ENCODE measurements around the gene TNS2.
"Not testable (repeated sequence)": the region's sequence is repeated elsewhere in the genome, so short reads cannot be mapped to it uniquely, and the experiment has no call there.

Gene TNS2

DNA sequence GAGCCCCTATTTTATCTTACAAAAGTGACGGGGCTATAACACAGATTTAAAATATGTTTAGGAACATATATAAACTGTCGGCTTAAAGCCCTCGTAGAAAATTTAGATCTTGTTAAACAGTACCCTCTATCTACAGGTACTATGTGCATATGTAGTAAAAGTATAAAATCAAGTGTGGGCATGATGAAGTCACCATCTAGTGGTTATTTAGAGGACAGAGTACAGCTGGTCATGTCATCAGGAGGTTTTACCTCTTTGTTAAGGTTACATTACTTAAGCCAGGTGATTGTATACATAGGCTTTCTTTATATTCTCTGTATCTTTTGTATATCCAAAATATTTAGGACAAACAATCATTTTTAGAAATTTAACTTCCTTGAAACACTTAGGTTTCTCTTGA, 18.2 kb upstream of the TNS2 start:
- TF ChIP-seq, protein P1, sequence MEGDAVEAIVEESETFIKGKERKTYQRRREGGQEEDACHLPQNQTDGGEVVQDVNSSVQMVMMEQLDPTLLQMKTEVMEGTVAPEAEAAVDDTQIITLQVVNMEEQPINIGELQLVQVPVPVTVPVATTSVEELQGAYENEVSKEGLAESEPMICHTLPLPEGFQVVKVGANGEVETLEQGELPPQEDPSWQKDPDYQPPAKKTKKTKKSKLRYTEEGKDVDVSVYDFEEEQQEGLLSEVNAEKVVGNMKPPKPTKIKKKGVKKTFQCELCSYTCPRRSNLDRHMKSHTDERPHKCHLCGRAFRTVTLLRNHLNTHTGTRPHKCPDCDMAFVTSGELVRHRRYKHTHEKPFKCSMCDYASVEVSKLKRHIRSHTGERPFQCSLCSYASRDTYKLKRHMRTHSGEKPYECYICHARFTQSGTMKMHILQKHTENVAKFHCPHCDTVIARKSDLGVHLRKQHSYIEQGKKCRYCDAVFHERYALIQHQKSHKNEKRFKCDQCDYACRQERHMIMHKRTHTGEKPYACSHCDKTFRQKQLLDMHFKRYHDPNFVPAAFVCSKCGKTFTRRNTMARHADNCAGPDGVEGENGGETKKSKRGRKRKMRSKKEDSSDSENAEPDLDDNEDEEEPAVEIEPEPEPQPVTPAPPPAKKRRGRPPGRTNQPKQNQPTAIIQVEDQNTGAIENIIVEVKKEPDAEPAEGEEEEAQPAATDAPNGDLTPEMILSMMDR (IDR thresholded peaks at IDR 0.05; ENCODE audit: extremely low read depth, insufficient read depth, missing control alignments), result no peak
- no peak for DNase-seq (ENCODE audit: low spot score)
- in situ Hi-C loops (cut with MboI; ENCODE audit: low pct_unique_long_range_greater_than_20kb, low sequenced_read_pairs, unreplicated experiment), result no loop called here

DNA sequence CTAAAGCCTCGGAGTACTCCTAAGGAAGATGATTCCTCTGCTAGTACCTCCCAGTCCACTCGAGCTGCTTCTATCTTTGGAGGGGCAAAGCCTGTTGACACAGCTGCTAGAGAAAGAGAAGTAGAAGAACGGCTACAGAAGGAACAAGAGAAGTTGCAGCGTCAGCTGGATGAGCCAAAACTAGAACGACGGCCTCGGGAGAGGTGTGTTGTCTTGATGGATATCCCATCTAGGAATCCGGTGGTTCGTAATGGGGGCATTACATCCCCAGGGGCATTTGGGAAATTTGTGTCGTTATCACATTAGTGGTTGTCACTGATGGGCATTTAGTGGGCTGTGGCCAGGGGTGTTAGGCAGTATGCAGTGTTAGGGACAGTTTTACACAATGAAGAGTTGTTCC, 16.0 kb upstream of the TNS2 start:
- in situ Hi-C loops (cut with MboI; ENCODE audit: low pct_unique_long_range_greater_than_20kb, low sequenced_read_pairs, unreplicated experiment); DNase-seq (ENCODE audit: low spot score): not testable (repeated sequence)

DNA sequence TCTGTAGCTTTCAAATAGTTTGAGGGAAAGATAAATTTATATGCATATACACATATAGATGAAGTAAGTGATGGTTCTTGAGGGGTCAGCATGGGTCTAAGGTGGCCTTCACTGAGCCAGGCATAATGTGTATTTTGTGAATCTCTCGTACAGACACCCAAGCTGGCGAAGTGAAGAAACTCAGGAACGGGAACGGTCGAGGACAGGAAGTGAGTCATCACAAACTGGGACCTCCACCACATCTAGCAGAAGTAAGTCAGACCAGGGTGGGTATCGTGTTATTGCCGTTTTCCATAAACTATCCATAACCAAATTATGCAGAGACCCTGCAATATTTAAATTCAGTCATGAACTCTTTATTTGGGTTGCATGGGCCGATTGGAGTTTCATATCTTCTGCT, 15.4 kb upstream of the TNS2 start:
- in situ Hi-C loops (cut with MboI; ENCODE audit: low pct_unique_long_range_greater_than_20kb, low sequenced_read_pairs, unreplicated experiment), result no loop called here
- TF ChIP-seq, protein P1 (IDR thresholded peaks at IDR 0.05; ENCODE audit: extremely low read depth, insufficient read depth, missing control alignments), result no peak
- DNase-seq (ENCODE audit: low spot score), result no peak

DNA sequence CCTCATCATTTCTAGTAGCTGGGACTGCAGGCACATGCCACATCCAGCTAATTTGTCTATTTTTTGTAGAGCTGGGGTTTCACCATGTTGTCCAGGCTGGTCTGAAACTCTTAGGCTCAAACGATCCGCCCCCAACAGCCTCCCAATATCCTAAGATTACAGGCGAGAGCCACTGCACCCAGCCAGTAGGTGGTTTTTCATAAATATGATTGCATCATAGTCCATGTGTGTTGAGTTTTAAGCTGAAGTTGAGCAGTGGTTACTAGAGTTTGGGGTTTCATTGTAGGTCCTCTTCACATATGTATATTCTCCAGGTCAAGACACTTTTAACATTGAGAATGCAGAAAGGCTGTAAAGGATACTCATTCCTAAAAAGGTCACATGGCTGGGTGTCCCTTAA, 13.1 kb upstream of the TNS2 start:
- in situ Hi-C loops (cut with MboI; ENCODE audit: low pct_unique_long_range_greater_than_20kb, low sequenced_read_pairs, unreplicated experiment), result no loop called here
- no peak for DNase-seq (ENCODE audit: low spot score)
- TF ChIP-seq, protein P1 (IDR thresholded peaks at IDR 0.05; ENCODE audit: extremely low read depth, insufficient read depth, missing control alignments), result no peak

DNA sequence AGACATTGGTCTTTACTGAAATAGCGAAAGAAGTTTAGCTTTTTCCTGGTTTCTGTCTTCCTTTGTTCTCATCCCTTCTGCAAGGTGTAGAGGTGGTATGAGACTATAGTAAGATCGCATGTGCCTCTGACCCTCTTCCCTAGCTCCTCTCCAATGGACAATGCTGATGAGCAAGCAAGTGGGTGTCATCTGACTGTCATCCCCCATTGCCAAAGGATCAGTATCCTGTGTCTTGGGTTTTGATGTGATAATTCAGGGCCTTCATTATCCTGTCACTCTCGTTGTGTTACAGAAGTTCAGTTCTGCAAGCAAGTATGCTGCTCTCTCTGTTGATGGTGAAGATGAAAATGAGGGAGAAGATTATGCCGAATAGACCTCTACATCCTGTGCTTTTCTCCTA, 10.0 kb upstream of the TNS2 start:
- in situ Hi-C loops (cut with MboI; ENCODE audit: low pct_unique_long_range_greater_than_20kb, low sequenced_read_pairs, unreplicated experiment), result no loop called here
- no peak for DNase-seq (ENCODE audit: low spot score)
- TF ChIP-seq, protein P1 (IDR thresholded peaks at IDR 0.05; ENCODE audit: extremely low read depth, insufficient read depth, missing control alignments), result no peak

DNA sequence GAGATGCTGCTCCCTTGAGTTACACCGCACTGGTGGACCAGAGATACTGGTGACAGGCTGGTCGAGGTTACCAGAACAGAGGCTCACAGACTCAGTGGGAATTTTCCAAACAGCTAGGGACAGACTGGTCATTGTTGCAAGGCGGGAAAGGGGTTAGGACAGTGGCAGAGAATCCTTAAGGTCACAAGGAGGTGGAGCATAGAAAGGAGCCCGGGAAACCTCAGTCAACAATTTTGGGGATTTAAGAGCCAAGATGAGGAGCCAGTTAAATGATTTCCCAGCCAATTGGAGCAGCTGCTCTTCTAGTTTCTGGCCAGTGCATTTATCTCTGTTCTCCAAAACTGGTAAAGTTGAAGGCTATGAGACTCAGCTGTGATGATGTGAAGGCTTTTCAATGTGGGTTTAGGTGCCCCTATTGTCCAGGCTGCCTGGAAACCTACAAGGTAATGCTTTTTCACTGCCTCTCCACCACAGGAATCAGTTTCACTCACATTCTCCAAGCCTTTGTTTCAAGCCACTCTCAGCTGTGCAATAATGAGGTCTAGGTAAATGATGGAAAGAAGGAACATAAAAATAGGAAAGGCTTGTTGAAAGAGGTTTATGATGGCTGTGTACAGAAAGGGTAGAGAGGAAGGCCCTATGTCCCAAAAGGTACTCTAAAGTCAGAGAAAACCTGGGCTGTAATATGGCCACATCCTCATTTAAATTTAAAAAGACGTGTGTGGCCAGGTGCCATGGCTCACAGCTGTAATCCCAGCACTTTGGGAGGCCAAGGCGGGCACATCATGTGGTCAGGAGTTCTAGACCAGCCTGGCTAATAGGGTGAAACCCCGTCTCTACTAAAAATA, 7.0 kb upstream of the TNS2 start:
- no peak for DNase-seq (ENCODE audit: low spot score)
- in situ Hi-C loops (cut with MboI; ENCODE audit: low pct_unique_long_range_greater_than_20kb, low sequenced_read_pairs, unreplicated experiment), result no loop called here
- TF ChIP-seq, protein P1 (IDR thresholded peaks at IDR 0.05; ENCODE audit: extremely low read depth, insufficient read depth, missing control alignments), result no peak

DNA sequence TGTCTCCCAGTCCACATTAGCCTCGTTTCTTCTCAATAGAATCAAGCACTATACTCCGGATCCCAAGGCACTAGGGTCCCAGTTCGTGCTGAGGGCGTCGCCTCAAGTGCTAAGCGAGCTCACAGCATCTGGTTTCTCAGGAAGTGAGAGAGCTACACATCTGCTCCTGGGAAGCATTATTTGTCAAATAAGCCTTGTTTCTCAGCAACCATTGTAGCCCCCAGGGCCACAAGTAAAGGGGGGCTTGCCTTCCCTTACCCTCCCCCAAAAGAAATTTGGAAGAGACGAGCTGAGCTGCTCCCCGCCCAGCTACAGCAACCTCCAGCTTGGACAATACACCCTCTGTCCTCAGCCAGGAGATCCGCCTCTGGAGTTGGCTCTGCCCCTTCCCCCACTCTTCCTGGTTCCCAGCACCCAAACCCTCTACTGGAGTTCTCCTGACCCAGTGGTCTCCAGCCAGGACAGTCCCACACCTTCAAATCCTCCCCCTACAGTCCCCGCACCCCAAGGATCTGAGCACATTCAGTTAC, 5.7 kb upstream of the TNS2 start:
- DNase-seq (ENCODE audit: low spot score), result no peak
- TF ChIP-seq, protein P1 (IDR thresholded peaks at IDR 0.05; ENCODE audit: extremely low read depth, insufficient read depth, missing control alignments), result no peak
- in situ Hi-C loops (cut with MboI; ENCODE audit: low pct_unique_long_range_greater_than_20kb, low sequenced_read_pairs, unreplicated experiment), result no loop called here
